ENCODE results near the gene HERC6. TPM values are rescaled to one million over a fixed set of nuclear protein-coding genes. Genes with fewer than 3 reads are reported as not detected.
"Not testable (repeated sequence)": the region's sequence is repeated elsewhere in the genome, so short reads cannot be mapped to it uniquely, and the experiment has no call there.

The HERC6 gene
- total RNA-seq, 4 donors from 2014 or later, result 3.5 to 27.6 (median 11.4) TPM

DNA sequence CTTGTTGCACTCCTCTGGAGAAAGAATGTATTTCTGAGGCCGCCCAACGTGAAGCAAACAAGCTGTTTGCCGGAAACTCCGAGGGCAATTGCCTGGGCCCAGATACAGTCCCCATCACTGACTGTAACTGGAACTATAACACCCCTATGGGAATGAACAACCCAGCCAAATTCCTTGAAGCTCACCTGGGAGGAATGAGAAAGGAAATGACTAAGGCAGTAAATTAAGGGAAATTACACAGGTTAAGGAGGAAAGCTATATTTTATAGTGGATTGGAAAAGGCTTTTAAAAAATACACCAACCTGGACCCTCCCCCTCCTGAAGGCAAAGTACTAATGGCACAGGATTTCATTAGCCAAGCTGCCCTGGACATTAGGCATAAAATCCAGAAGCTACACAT lies 66.6 kb downstream of the HERC6 start:
- Histone ChIP-seq H3K27me3 (no peaks in the 10 kb centered on the region), H3K4me1 (no peaks in the 10 kb centered on the region), H3K4me3 (no peak overlapping the region), H3K9me3 (no peaks in the 10 kb centered on the region), H3K36me3 (no peaks in the 10 kb centered on the region), H3K27ac (no peak overlapping the region)
- no peak for TF ChIP-seq POLR2A (IDR thresholded peaks at IDR 0.05)
- TF ChIP-seq, protein P1, sequence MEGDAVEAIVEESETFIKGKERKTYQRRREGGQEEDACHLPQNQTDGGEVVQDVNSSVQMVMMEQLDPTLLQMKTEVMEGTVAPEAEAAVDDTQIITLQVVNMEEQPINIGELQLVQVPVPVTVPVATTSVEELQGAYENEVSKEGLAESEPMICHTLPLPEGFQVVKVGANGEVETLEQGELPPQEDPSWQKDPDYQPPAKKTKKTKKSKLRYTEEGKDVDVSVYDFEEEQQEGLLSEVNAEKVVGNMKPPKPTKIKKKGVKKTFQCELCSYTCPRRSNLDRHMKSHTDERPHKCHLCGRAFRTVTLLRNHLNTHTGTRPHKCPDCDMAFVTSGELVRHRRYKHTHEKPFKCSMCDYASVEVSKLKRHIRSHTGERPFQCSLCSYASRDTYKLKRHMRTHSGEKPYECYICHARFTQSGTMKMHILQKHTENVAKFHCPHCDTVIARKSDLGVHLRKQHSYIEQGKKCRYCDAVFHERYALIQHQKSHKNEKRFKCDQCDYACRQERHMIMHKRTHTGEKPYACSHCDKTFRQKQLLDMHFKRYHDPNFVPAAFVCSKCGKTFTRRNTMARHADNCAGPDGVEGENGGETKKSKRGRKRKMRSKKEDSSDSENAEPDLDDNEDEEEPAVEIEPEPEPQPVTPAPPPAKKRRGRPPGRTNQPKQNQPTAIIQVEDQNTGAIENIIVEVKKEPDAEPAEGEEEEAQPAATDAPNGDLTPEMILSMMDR (IDR thresholded peaks at IDR 0.05), result no peak
- intact Hi-C loops (cut with DNase I; ENCODE audit: low total_unique reads), result no loop called here
- no peak for DNase-seq

DNA sequence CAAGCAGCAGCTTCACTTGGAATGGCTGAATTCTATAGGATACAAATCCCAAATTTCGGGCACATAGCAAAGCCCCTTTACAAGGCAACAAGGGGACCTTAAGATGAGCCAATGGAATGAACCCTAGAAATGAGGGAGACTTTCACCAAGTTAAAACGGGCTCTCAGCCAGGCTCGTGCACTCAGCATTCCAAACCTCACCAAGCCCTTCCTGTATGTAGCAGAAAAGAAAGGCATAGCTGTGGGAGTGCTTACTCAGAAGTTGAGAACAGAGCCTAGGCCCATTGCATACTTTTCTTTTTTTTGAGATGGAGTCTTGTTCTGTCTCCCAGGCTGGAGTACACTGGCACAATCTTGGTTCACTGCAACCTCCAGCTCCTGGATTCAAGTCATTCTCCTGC lies 67.5 kb downstream of the HERC6 start:
- Histone ChIP-seq H3K27ac (no peak overlapping the region), H3K4me1 (no peaks in the 10 kb centered on the region), H3K4me3 (no peak overlapping the region), H3K36me3 (no peaks in the 10 kb centered on the region), H3K9me3 (no peaks in the 10 kb centered on the region), H3K27me3 (no peaks in the 10 kb centered on the region)
- no peak for DNase-seq
- TF ChIP-seq, protein P1 (IDR thresholded peaks at IDR 0.05), result no peak
- no peak for TF ChIP-seq POLR2A (IDR thresholded peaks at IDR 0.05)
- intact Hi-C loops (cut with DNase I; ENCODE audit: low total_unique reads), result no loop called here

DNA sequence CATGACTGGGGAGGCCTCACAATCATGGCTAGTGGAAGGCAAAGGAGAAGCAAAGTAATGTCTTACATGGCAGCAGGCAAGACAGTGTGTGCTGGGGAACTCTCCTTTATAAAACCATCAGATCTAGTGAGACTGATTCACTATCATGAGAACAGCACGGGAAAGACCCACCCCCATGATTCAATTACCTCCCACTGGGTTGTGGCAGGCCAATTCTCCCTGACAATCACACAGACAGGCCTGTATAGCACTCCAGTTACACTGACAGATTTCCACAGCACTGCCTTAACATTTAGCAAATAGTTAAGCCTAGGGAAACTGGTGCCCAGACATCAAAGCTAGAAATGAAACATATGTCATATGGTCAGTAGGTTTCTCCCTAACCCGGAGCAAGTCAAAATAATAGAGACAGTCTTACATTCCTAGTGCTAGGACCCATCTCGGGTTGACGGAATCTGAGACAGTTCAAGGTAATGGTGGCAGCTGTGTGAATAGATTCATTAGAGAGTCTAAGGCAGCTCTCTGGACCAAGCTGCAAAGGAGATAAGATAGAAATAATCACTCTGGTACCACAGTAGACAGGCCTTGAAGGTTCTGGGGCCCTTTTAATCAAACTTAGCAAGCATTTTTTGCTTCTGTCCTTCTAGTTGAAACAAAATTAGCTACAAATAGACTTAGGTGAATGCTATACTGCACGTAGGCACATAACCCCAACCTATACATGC lies 68.9 kb downstream of the HERC6 start:
- intact Hi-C loops (cut with DNase I; ENCODE audit: low total_unique reads), result no loop called here
- TF ChIP-seq POLR2A (IDR thresholded peaks at IDR 0.05), result no peak
- TF ChIP-seq, protein P1 (IDR thresholded peaks at IDR 0.05), result no peak

DNA sequence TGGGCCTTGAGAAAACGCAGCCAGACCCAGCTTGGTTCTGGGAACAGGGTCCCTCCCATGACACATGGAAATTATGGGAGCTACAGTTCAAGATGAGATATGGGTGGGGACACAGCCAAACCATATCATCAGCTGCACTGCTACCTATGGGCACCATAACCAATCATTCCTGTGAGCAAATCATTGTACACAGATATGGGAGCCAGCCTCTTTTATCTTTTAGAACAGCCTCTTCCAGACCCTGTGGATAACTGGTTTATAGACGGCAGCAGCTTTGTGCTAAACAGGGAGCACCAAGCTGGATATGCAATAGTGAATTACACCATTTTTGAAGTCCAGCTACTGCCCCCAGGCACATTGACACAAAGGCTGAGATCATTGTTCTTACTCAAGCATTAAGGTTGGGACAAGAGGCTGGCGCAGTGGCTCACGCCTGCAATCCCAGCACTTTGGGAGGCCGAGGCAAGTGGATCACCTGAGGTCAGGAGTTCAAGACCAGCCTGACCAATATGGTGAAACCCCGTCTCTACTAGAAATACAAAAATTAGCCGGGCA lies 69.6 kb downstream of the HERC6 start:
- H3K27me3 ChIP-seq; intact Hi-C loops (cut with DNase I; ENCODE audit: low total_unique reads); DNase-seq; H3K9me3 ChIP-seq; H3K4me1 ChIP-seq; H3K36me3 ChIP-seq; H3K27ac ChIP-seq; H3K4me3 ChIP-seq: not testable (repeated sequence)

More for the DNA sequence above, 68.9 kb downstream of the HERC6 start:
- H3K4me1 ChIP-seq, result no peaks in the 10 kb centered on the region
- H3K27me3 ChIP-seq, result no peaks in the 10 kb centered on the region
- no peak overlapping the region for H3K4me3 ChIP-seq
- no peaks in the 10 kb centered on the region for H3K9me3 ChIP-seq
- no peaks in the 10 kb centered on the region for H3K36me3 ChIP-seq
- H3K27ac ChIP-seq, result no peak overlapping the region
- DNase-seq, result no peak

DNA sequence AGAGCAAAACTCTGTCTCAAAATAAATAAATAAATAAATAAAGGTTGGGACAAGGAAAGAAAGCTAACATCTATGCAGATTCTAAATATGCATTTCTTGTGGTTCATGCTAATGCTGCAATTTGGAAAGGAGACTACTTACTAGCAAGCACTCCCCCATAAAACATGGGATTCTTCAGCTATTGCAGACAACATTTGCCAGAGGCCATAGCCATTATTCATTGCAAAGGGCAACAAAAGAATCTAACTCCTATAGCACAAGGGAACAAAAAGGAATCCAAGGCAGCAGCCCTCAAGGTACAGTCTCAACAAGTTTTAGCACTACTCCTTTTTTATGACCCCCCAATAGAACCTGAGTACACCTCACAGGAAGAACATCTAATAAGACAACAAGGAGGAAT lies 70.2 kb downstream of the HERC6 start:
- TF ChIP-seq POLR2A (IDR thresholded peaks at IDR 0.05), result no peak
- TF ChIP-seq, protein P1 (IDR thresholded peaks at IDR 0.05), result no peak
- DNase-seq, result no peak
- H3K36me3 ChIP-seq, result no peaks in the 10 kb centered on the region
- H3K4me1 ChIP-seq, result no peaks in the 10 kb centered on the region
- H3K9me3 ChIP-seq, result no peaks in the 10 kb centered on the region
- H3K27ac ChIP-seq, result no peak overlapping the region
- no peaks in the 10 kb centered on the region for H3K27me3 ChIP-seq
- H3K4me3 ChIP-seq, result no peak overlapping the region
- intact Hi-C loops (cut with DNase I; ENCODE audit: low total_unique reads), result no loop called here
